Muscle of leg (tissue), 11 donors: ENCODE measurements around the gene EHMT1. TPM values are rescaled to one million over a fixed set of nuclear protein-coding genes. Genes with fewer than 3 reads are reported as not detected.

Experiments
- DNase-seq: peaks from one replicate; pipeline ENCODE4 v3.0.0; 2013
- H3K27ac ChIP-seq: one replicate; pipeline ENCODE4 v1.5.1; 2013; ENCODE audit warnings: mild to moderate bottlenecking, low read length, control low read depth
- H3K27me3 ChIP-seq: one replicate; pipeline ENCODE4 v1.6.1; 2013; ENCODE audit warnings: low read length; ENCODE audit not compliant: control insufficient read depth, insufficient read depth
- H3K36me3 ChIP-seq: one replicate; pipeline ENCODE4 v1.6.1; 2013; ENCODE audit warnings: low read length; ENCODE audit not compliant: control insufficient read depth, insufficient read depth
- H3K4me1 ChIP-seq: one replicate; pipeline ENCODE4 v1.6.1; 2013; ENCODE audit warnings: low read length; ENCODE audit not compliant: control insufficient read depth, insufficient read depth
- H3K4me3 ChIP-seq: one replicate; pipeline ENCODE4 v1.5.1; 2013; ENCODE audit warnings: low read length, control low read depth
- H3K9me3 ChIP-seq: replicated peaks from 2 replicates; pipeline ENCODE4 v1.6.1; 2013; ENCODE audit warnings: low read depth, low read length; ENCODE audit not compliant: control insufficient read depth
- WGBS: methylation state at CpG from one replicate; pipeline ENCODE4 v1.1.5; 2013; ENCODE audit warnings: missing lambda C conversion rate; ENCODE audit not compliant: insufficient coverage; 5-methylcytosine and 5-hydroxymethylcytosine counted together
- polyA plus RNA-seq, 8 donors: library from polyadenylated mRNA; unstranded; fragments of 120-200 nt; gene quantifications; one replicate each; pipeline versions ENCODE4 v1.2.1 to v1.2.3, GENCODE V29; 2013; ENCODE audit warnings: inconsistent platforms in 1 of 8, low replicate concordance in 1 of 8; ENCODE audit not compliant: insufficient read length in 8 of 8, insufficient read depth in 1 of 8
- total RNA-seq: library from RNA; stranded (reverse); fragments of 120-200 nt; gene quantifications from one replicate; pipeline ENCODE4 v1.2.4, GENCODE V29; 2013

The EHMT1 gene
- total and polyA plus RNA-seq, 9 donors, result 29.9 to 59.7 (median 47.7) TPM

GRCh38 chr9:137702615-137703379 is 84.0 kb downstream of the EHMT1 start:
- no peak overlapping the region for H3K27ac ChIP-seq
- 100% methylated on average over 5 of the region's 7 CpGs for WGBS

GRCh38 chr9:137703842-137704508 is 85.2 kb downstream of the EHMT1 start:
- Histone ChIP-seq H3K27ac (no peak overlapping the region), H3K4me3 (no peak overlapping the region), H3K9me3 (peaks cover 9% of the 10 kb centered on the region), H3K27me3 (no peaks in the 10 kb centered on the region), H3K36me3 (no peaks in the 10 kb centered on the region), H3K4me1 (no peaks in the 10 kb centered on the region)
- no peak for DNase-seq
- 63% methylated on average over 2 of the region's 6 CpGs for WGBS

More at GRCh38 chr9:137702615-137703379, 84.0 kb downstream of the EHMT1 start:
- no peak for DNase-seq
- Histone ChIP-seq H3K4me1 (no peaks in the 10 kb centered on the region), H3K4me3 (no peak overlapping the region), H3K27me3 (no peaks in the 10 kb centered on the region), H3K36me3 (no peaks in the 10 kb centered on the region), H3K9me3 (peaks cover 9% of the 10 kb centered on the region)

GRCh38 chr9:137705443-137705863 is 86.6 kb downstream of the EHMT1 start:
- no peaks in the 10 kb centered on the region for H3K36me3 ChIP-seq
- 74% methylated on average over 6 of the region's 8 CpGs for WGBS

GRCh38 chr9:137705906-137706305 is 87.1 kb downstream of the EHMT1 start:
- H3K9me3 ChIP-seq, result peaks cover 9% of the 10 kb centered on the region
- DNase-seq, result no peak
- no peak overlapping the region for H3K4me3 ChIP-seq
- no peak overlapping the region for H3K27ac ChIP-seq
- H3K27me3 ChIP-seq, result no peaks in the 10 kb centered on the region
- no peaks in the 10 kb centered on the region for H3K36me3 ChIP-seq
- H3K4me1 ChIP-seq, result no peaks in the 10 kb centered on the region
- WGBS, result 32% methylated on average over 6 of the region's 10 CpGs

More at GRCh38 chr9:137705443-137705863, 86.6 kb downstream of the EHMT1 start:
- Histone ChIP-seq H3K4me3 (no peak overlapping the region), H3K27me3 (no peaks in the 10 kb centered on the region), H3K4me1 (no peaks in the 10 kb centered on the region), H3K27ac (no peak overlapping the region), H3K9me3 (peaks cover 9% of the 10 kb centered on the region)
- no peak for DNase-seq

GRCh38 chr9:137707361-137707760 is 88.6 kb downstream of the EHMT1 start:
- H3K27ac ChIP-seq, result no peak overlapping the region
- no peak overlapping the region for H3K4me3 ChIP-seq
- DNase-seq, result no peak
- no peaks in the 10 kb centered on the region for H3K4me1 ChIP-seq
- 100% methylated on average over 2 of the region's 6 CpGs for WGBS
- H3K36me3 ChIP-seq, result peaks cover 13% of the 10 kb centered on the region
- H3K9me3 ChIP-seq, result peaks cover 8% of the 10 kb centered on the region
- H3K27me3 ChIP-seq, result no peaks in the 10 kb centered on the region

- H3K27me3 ChIP-seq, result no peaks in the 10 kb centered on the region
- no peak overlapping the region for H3K4me3 ChIP-seq
- WGBS, result 84% methylated on average over 10 of the region's 11 CpGs
- no peaks in the 10 kb centered on the region for H3K9me3 ChIP-seq
- DNase-seq, result no peak
- no peaks in the 10 kb centered on the region for H3K4me1 ChIP-seq
- no peak overlapping the region for H3K27ac ChIP-seq
- H3K36me3 ChIP-seq, result peaks cover 13% of the 10 kb centered on the region
Measured at GRCh38 chr9:137708590-137709284, 89.9 kb downstream of the EHMT1 start.

GRCh38 chr9:137709411-137710101 is 90.8 kb downstream of the EHMT1 start:
- H3K27me3 ChIP-seq, result no peaks in the 10 kb centered on the region
- no peaks in the 10 kb centered on the region for H3K9me3 ChIP-seq
- no peak for DNase-seq
- 86% methylated on average over 11 of the region's 14 CpGs for WGBS
- H3K4me1 ChIP-seq, result no peaks in the 10 kb centered on the region
- H3K27ac ChIP-seq, result no peak overlapping the region
- no peak overlapping the region for H3K4me3 ChIP-seq
- H3K36me3 ChIP-seq, result peaks cover 17% of the 10 kb centered on the region

- WGBS, result 75% methylated on average over 7 of the region's 12 CpGs
- H3K4me1 ChIP-seq, result no peaks in the 10 kb centered on the region
- H3K4me3 ChIP-seq, result no peak overlapping the region
- DNase-seq, result no peak
- H3K36me3 ChIP-seq, result peaks cover 22% of the 10 kb centered on the region
- H3K9me3 ChIP-seq, result no peaks in the 10 kb centered on the region
- no peak overlapping the region for H3K27ac ChIP-seq
- no peaks in the 10 kb centered on the region for H3K27me3 ChIP-seq
Measured at GRCh38 chr9:137710704-137711103, 91.9 kb downstream of the EHMT1 start.

- H3K4me1 ChIP-seq, result no peaks in the 10 kb centered on the region
- H3K27me3 ChIP-seq, result no peaks in the 10 kb centered on the region
- H3K4me3 ChIP-seq, result no peak overlapping the region
- peaks cover 26% of the 10 kb centered on the region for H3K36me3 ChIP-seq
- no peaks in the 10 kb centered on the region for H3K9me3 ChIP-seq
- 92% methylated on average over 18 of the region's 18 CpGs for WGBS
- no peak overlapping the region for H3K27ac ChIP-seq
- DNase-seq, result no peak
Measured at GRCh38 chr9:137711678-137712105, 92.9 kb downstream of the EHMT1 start.
